Activated gamma-delta T cell treated with Interleukin-2 at 50 U/mL for 16 hours (primary cell): ENCODE data around the gene MRPS24.
"Not testable (repeated sequence)": the region's sequence is repeated elsewhere in the genome, so short reads cannot be mapped to it uniquely, and the experiment has no call there.

Experiments used
- DNase-seq: peaks from one replicate; pipeline ENCODE4 v3.0.0-alpha.2; 2020

The MRPS24 gene

GRCh38 chr7:43869006-43869866 is at the start of gene MRPS24:
MRPS24 (minus strand) TSS chr7:43869517; CDS start chr7:43869495, 22 bp downstream.
- peak; percentile 93 for DNase-seq

GRCh38 chr7:43915907-43916306 is 46.6 kb upstream of the MRPS24 start:
- no peak for DNase-seq

GRCh38 chr7:43914795-43915194 is 45.5 kb upstream of the MRPS24 start:
- DNase-seq = no peak

- DNase-seq = peak; percentile 50
Observed at GRCh38 chr7:43906331-43907010, 37.2 kb upstream of the MRPS24 start, which contains the start of gene URGCP. URGCP (minus strand) TSS chr7:43906596; CDS start chr7:43906575, 21 bp downstream.

GRCh38 chr7:43905956-43906330 is 36.6 kb upstream of the MRPS24 start:
- DNase-seq = peak; percentile 6

GRCh38 chr7:43905209-43905946 is 36.1 kb upstream of the MRPS24 start:
- DNase-seq = no peak

- no peak for DNase-seq
Observed at GRCh38 chr7:43904533-43905208, 35.4 kb upstream of the MRPS24 start.

GRCh38 chr7:43902542-43903054 is 33.3 kb upstream of the MRPS24 start:
- DNase-seq = no peak

GRCh38 chr7:43898571-43898970 is 29.3 kb upstream of the MRPS24 start:
- not testable (repeated sequence) for DNase-seq

GRCh38 chr7:43895847-43896415 is 26.6 kb upstream of the MRPS24 start:
- no peak for DNase-seq

- DNase-seq = no peak
Observed at GRCh38 chr7:43891069-43891955, 22.0 kb upstream of the MRPS24 start.

GRCh38 chr7:43890468-43890867 is 21.2 kb upstream of the MRPS24 start:
- DNase-seq = no peak

- no peak for DNase-seq
Observed at GRCh38 chr7:43888993-43889945, 20.0 kb upstream of the MRPS24 start.

GRCh38 chr7:43884617-43885016 is 15.3 kb upstream of the MRPS24 start:
- DNase-seq = no peak

- DNase-seq = no peak
Observed at GRCh38 chr7:43884209-43884608, 14.9 kb upstream of the MRPS24 start.

- no peak for DNase-seq
Observed at GRCh38 chr7:43880596-43880995, 11.3 kb upstream of the MRPS24 start.

GRCh38 chr7:43879477-43879876 is 10.2 kb upstream of the MRPS24 start:
- no peak for DNase-seq

- DNase-seq = no peak
Observed at GRCh38 chr7:43878867-43879266, 9.6 kb upstream of the MRPS24 start.

GRCh38 chr7:43877968-43878864 is 8.9 kb upstream of the MRPS24 start:
- DNase-seq = no peak
